Measurements from ENCODE around the gene STIP1. TPM values are rescaled to one million over a fixed set of nuclear protein-coding genes. Genes with fewer than 3 reads are reported as not detected.

STIP1 gene
- 36.8 TPM for total RNA-seq

- Histone ChIP-seq H3K4me1 (ENCODE audit: insufficient read depth, low read length) (peaks cover 43% of the 10 kb centered on the region), H3K4me3 (ENCODE audit: low read length) (peak within 1 kb of the TSS; percentile 73), H3K27me3 (ENCODE audit: insufficient read depth, low read length) (no peaks in the 10 kb centered on the region), H3K9me3 (ENCODE audit: low read depth, low read length) (no peaks in the 10 kb centered on the region)
These were observed at the start of gene STIP1 for GRCh38 chr11:64185693-64186491. Gene STIP1, plus strand, starts transcription at chr11:64186171. Its CDS starts 91 bp downstream, at chr11:64186262.

DNA sequence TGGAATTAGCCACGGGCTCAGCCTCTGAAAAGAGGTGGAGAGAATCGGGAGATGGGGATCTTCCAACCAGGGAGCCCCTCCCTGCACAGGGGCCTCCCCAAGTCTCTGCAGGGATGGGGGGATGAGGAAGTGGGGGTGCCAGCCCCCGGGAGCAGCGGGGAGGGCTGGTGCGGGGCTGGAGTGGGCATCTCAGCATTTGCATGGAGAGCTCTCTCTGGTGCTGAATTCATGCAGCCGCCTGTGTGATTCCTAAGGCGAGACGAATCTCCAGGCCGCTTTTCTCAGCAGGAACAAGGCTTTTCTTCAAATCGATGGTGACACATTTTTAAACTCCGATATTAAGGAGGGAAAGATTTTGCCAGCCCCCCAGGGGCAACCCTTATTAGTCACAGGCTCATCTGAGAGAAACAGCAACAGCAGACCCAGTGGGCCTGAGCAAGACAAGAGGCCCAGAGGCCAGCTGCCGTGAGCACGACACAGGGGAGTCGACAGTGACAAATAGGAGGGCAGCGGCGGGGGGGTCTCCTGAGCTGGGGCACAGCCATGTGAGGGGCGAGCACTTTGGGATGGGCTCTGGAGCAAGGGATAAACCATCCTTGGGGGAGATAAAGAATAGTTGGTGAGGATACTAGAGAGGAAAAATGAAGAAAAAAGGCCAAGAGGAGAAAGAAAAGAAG is 49.1 kb upstream of the STIP1 start:
- Histone ChIP-seq H3K4me1 (ENCODE audit: insufficient read depth, low read length) (no peaks in the 10 kb centered on the region), H3K27me3 (ENCODE audit: insufficient read depth, low read length) (no peaks in the 10 kb centered on the region), H3K4me3 (ENCODE audit: low read length) (no peak overlapping the region), H3K9me3 (ENCODE audit: low read depth, low read length) (no peaks in the 10 kb centered on the region)

GRCh38 chr11:64138398-64138797 is 47.6 kb upstream of the STIP1 start:
- no peaks in the 10 kb centered on the region for H3K9me3 ChIP-seq (ENCODE audit: low read depth, low read length)
- H3K4me3 ChIP-seq (ENCODE audit: low read length), result no peak overlapping the region
- H3K27me3 ChIP-seq (ENCODE audit: insufficient read depth, low read length), result no peaks in the 10 kb centered on the region
- peaks cover 4% of the 10 kb centered on the region for H3K4me1 ChIP-seq (ENCODE audit: insufficient read depth, low read length)

DNA sequence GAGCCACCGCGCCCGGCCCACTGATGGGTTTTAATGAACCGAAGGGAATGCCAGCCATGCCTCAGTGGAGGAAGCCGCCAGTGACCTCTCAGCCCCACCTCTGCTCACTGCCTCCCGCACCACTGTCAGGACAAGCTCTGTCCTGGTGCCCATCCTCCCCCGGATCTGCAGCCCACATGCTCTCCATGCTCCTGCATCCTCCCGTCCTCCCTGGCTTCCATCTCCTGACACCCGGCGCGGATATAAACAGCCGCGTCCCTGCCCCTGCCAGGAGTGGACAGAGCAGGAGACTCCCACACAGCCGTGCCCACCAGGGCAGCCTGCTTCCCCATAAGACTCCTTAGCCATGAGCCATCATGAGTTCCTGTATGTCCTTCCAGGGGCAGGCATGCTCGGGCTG is 46.9 kb upstream of the STIP1 start:
- no peaks in the 10 kb centered on the region for H3K9me3 ChIP-seq (ENCODE audit: low read depth, low read length)
- H3K4me1 ChIP-seq (ENCODE audit: insufficient read depth, low read length), result peaks cover 4% of the 10 kb centered on the region
- H3K4me3 ChIP-seq (ENCODE audit: low read length), result no peak overlapping the region
- no peaks in the 10 kb centered on the region for H3K27me3 ChIP-seq (ENCODE audit: insufficient read depth, low read length)

- Histone ChIP-seq H3K4me3 (ENCODE audit: low read length) (no peak overlapping the region), H3K27me3 (ENCODE audit: insufficient read depth, low read length) (no peaks in the 10 kb centered on the region), H3K4me1 (ENCODE audit: insufficient read depth, low read length) (peaks cover 4% of the 10 kb centered on the region), H3K9me3 (ENCODE audit: low read depth, low read length) (no peaks in the 10 kb centered on the region)
These were observed 45.9 kb upstream of the STIP1 start for GRCh38 chr11:64140082-64140481.

DNA sequence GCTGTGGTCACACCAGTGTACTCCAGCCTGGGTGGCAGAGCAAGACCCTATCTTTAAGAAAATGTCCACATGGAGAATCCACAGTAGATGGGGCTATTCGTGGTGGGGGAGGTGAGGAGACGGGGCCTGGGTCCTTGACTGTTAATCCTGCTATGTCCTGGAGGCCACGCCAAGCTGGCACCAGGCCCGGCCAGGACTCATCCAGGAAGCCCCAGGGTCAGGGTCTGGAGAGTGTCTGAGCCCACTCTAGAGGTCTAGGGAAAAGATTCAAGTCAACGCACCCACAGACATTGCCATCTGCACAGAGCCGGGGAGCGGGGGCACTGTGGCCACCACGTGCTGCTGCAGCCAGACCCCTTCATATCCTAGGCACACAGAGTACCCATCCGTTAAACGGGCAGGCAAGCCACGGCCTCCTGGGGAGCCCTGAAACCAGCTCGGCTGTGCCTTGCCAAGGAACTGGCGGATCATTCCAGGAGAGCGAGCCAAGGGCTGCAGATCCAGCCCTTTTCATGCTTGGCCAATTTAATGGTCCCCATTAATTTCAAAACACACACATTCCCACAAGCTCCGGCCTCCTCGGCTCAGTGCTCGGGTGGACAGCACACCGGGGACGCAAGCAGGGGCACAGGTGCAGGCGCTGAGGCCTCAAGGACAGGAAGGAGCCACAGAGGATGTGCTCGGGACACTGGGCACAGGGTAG is 44.7 kb upstream of the STIP1 start:
- Histone ChIP-seq H3K27me3 (ENCODE audit: insufficient read depth, low read length) (no peaks in the 10 kb centered on the region), H3K4me1 (ENCODE audit: insufficient read depth, low read length) (peaks cover 4% of the 10 kb centered on the region), H3K9me3 (ENCODE audit: low read depth, low read length) (no peaks in the 10 kb centered on the region), H3K4me3 (ENCODE audit: low read length) (no peak overlapping the region)

GRCh38 chr11:64144587-64145472 is 41.1 kb upstream of the STIP1 start:
- Histone ChIP-seq H3K9me3 (ENCODE audit: low read depth, low read length) (no peaks in the 10 kb centered on the region), H3K4me1 (ENCODE audit: insufficient read depth, low read length) (peaks cover 4% of the 10 kb centered on the region), H3K4me3 (ENCODE audit: low read length) (no peak overlapping the region), H3K27me3 (ENCODE audit: insufficient read depth, low read length) (no peaks in the 10 kb centered on the region)

- no peaks in the 10 kb centered on the region for H3K9me3 ChIP-seq (ENCODE audit: low read depth, low read length)
- peaks cover 4% of the 10 kb centered on the region for H3K4me1 ChIP-seq (ENCODE audit: insufficient read depth, low read length)
- no peak overlapping the region for H3K4me3 ChIP-seq (ENCODE audit: low read length)
- H3K27me3 ChIP-seq (ENCODE audit: insufficient read depth, low read length), result no peaks in the 10 kb centered on the region
These were observed 39.7 kb upstream of the STIP1 start for GRCh38 chr11:64146036-64146955.

- H3K27me3 ChIP-seq (ENCODE audit: insufficient read depth, low read length), result no peaks in the 10 kb centered on the region
These were observed 37.6 kb upstream of the STIP1 start for GRCh38 chr11:64148226-64148916.

DNA sequence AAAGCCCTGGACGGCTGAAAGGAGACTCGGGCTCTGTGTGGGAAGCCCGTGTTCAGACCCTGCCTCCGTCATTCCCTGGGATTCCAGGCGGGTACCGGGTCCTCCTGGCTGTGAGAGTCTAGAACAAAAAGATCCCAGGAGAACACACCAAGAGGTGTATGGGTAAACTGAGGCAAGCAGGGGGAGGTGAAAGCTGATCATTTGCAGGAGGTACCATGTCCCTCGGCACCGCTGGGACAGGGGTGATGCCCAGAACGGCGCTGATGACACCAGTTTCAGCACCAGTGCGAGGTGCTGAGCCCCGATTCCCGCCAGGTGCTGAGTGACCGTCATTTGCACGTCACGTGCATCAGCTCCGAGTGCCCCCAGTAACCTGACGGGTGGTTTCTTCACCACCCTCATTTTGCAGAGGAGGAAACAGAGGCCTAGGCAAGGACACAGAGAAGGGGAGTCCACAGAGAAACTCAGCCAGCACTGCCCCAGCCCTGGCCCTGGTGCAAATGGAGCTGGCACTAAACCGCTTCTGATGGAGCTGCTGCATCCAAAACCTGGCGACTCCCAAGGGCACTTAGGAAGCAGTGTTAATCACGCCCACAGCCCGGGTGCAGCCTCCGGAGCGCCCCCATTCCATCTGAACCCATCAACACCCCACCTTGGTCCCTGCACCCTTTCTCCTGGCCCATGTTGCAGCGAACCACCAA is 36.9 kb upstream of the STIP1 start:
- Histone ChIP-seq H3K4me3 (ENCODE audit: low read length) (no peak overlapping the region), H3K27me3 (ENCODE audit: insufficient read depth, low read length) (no peaks in the 10 kb centered on the region), H3K4me1 (ENCODE audit: insufficient read depth, low read length) (peaks cover 5% of the 10 kb centered on the region), H3K9me3 (ENCODE audit: low read depth, low read length) (no peaks in the 10 kb centered on the region)

More at GRCh38 chr11:64148226-64148916, 37.6 kb upstream of the STIP1 start:
- no peaks in the 10 kb centered on the region for H3K9me3 ChIP-seq (ENCODE audit: low read depth, low read length)
- H3K4me3 ChIP-seq (ENCODE audit: low read length), result no peak overlapping the region
- peaks cover 5% of the 10 kb centered on the region for H3K4me1 ChIP-seq (ENCODE audit: insufficient read depth, low read length)

DNA sequence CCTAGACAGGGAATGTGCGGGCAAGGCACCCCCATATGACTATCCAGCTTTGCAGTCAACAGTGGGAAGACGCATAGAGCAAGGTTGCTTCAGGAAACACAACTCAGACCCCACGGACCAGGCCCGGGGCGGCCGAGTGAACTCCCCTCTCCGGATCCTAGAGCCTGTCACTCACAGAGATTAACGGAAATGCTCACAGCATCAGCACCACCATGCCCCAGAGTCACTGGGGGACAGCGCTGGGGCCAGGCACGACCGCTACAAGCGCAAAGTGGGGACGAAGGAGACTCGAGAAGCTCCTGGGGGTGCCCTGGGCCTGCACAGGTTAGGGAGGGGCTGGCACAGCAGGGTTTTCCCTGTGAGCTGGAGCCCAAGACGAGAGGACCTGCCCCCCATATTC is 35.9 kb upstream of the STIP1 start:
- H3K4me3 ChIP-seq (ENCODE audit: low read length), result no peak overlapping the region
- H3K9me3 ChIP-seq (ENCODE audit: low read depth, low read length), result no peaks in the 10 kb centered on the region
- peaks cover 5% of the 10 kb centered on the region for H3K4me1 ChIP-seq (ENCODE audit: insufficient read depth, low read length)
- no peaks in the 10 kb centered on the region for H3K27me3 ChIP-seq (ENCODE audit: insufficient read depth, low read length)

- H3K9me3 ChIP-seq (ENCODE audit: low read depth, low read length), result no peaks in the 10 kb centered on the region
- no peaks in the 10 kb centered on the region for H3K27me3 ChIP-seq (ENCODE audit: insufficient read depth, low read length)
- no peak overlapping the region for H3K4me3 ChIP-seq (ENCODE audit: low read length)
- H3K4me1 ChIP-seq (ENCODE audit: insufficient read depth, low read length), result peaks cover 5% of the 10 kb centered on the region
These were observed 35.3 kb upstream of the STIP1 start for GRCh38 chr11:64150481-64151239.
